PC-3 (cell line): ENCODE results near the gene HSD17B7. TPM values are rescaled to one million over a fixed set of nuclear protein-coding genes. Genes with fewer than 3 reads are reported as not detected.
A peak's percentile ranks its signal among the peaks of the same experiment; 100 is the strongest.

Experiments used
- ATAC-seq: fragments of 200-7000 bp; cut with Tn5 transposase; 2 replicates; pipeline ENCODE4 v1.9.1; 2020; ENCODE audit warnings: mild to moderate bottlenecking, moderate library complexity
- BruUV-seq: library from RNA; stranded (reverse); fragments of 400-500 nt; replicated peaks from 2 replicates; lab custom pipeline; 2021; lab: Mats Ljungman, UMichigan
- CTCF ChIA-PET: fragments of 300-600 bp; sonication (Branson Sonifier 250); formaldehyde crosslinking; loops from one replicate; lab custom pipeline; 2022; ENCODE audit warnings: antibody characterized with exemption; lab: Charles Lee
- POLR2A ChIA-PET: fragments of 300-600 bp; sonication (Branson Sonifier 250); formaldehyde crosslinking; loops from one replicate; lab custom pipeline; 2022; ENCODE audit warnings: antibody characterized with exemption; ENCODE audit not compliant: unreplicated experiment; lab: Charles Lee
- DNase-seq: peaks from one replicate; pipeline ENCODE4 v3.0.0-alpha.2; 2015
- H2AFZ ChIP-seq: fragments of 300-600 bp; sonication (generic); 2 replicates; pipeline ENCODE4 v1.6.0; 2016; ENCODE audit warnings: antibody characterized with exemption, low read length
- H3F3A ChIP-seq: fragments of 300-600 bp; sonication (generic); one replicate; pipeline ENCODE4 v1.6.0; 2017; ENCODE audit warnings: antibody characterized with exemption, low read length, control low read depth, mild to moderate bottlenecking; ENCODE audit not compliant: unreplicated experiment
- H3K27ac ChIP-seq: fragments of 300-600 bp; sonication (generic); 2 replicates; pipeline ENCODE4 v1.5.1; 2016; ENCODE audit warnings: mild to moderate bottlenecking, low read length
- H3K27me3 ChIP-seq: fragments of 300-600 bp; sonication (generic); 2 replicates; pipeline ENCODE4 v1.6.1; 2016; ENCODE audit warnings: low read length, mixed read lengths
- H3K36me3 ChIP-seq: fragments of 300-600 bp; sonication (generic); 2 replicates; pipeline ENCODE4 v1.6.1; 2016; ENCODE audit warnings: low read depth, mixed run types, low read length, mixed read lengths
- H3K4me1 ChIP-seq: fragments of 300-600 bp; sonication (generic); 2 replicates; pipeline ENCODE4 v1.5.1; 2016; ENCODE audit warnings: low read length; ENCODE audit not compliant: insufficient read depth
- H3K4me2 ChIP-seq: fragments of 300-600 bp; sonication (generic); 2 replicates; pipeline ENCODE4 v1.6.0; 2016; ENCODE audit warnings: low read length
- H3K4me3 ChIP-seq: fragments of 300-600 bp; sonication (generic); 2 replicates; pipeline ENCODE4 v1.5.1; 2016; ENCODE audit warnings: mild to moderate bottlenecking, low read length, mixed read lengths
- H3K79me2 ChIP-seq: fragments of 300-600 bp; sonication (generic); 2 replicates; pipeline ENCODE4 v1.6.1; 2017; ENCODE audit warnings: low read length, mixed read lengths
- H3K9ac ChIP-seq: fragments of 300-600 bp; sonication (generic); 2 replicates; pipeline ENCODE4 v1.6.0; 2016; ENCODE audit warnings: mild to moderate bottlenecking, low read length
- H3K9me2 ChIP-seq: fragments of 300-600 bp; sonication (generic); replicated peaks from 2 replicates; pipeline ENCODE4 v1.6.1; 2016; ENCODE audit warnings: mixed run types, low read length, mixed read lengths
- H3K9me3 ChIP-seq: fragments of 300-600 bp; sonication (generic); 2 replicates; pipeline ENCODE4 v1.6.1; 2016; ENCODE audit warnings: low read length, mixed read lengths
- H4K20me1 ChIP-seq: fragments of 300-600 bp; sonication (generic); 2 replicates; pipeline ENCODE4 v1.6.1; 2016; ENCODE audit warnings: low read length, mixed read lengths
- EZH2 ChIP-seq: fragments of 300-600 bp; sonication (generic); IDR thresholded peaks from one replicate; pipeline ENCODE4 v1.6.1; 2017; ENCODE audit warnings: antibody characterized with exemption, mild to moderate bottlenecking, low read length; ENCODE audit not compliant: unreplicated experiment
- EZH2phosphoT487 ChIP-seq: fragments of 300-600 bp; sonication (generic); IDR thresholded peaks from 2 replicates; pipeline ENCODE4 v1.6.1; 2018; ENCODE audit warnings: mild to moderate bottlenecking, antibody characterized with exemption, low read length, borderline replicate concordance
- intact Hi-C: fragments of 100-400 bp; cut with micrococcal nuclease; formaldehyde crosslinking; loops from 2 replicates; pipeline ENCODE4 v1.9.0; 2023
- total RNA-seq: library from RNA; depleted of rRNA; stranded (reverse); fragments of >200 nt; gene quantifications from 2 replicates; pipeline ENCODE4 v1.2.3, GENCODE V29; 2014
- TF ChIP-seq, protein P1 (sequence below): fragments of 300-600 bp; sonication (generic); conservative IDR thresholded peaks from 2 replicates; pipeline ENCODE4 v1.5.1; 2017; ENCODE audit warnings: antibody characterized with exemption, low read depth, mild to moderate bottlenecking, low read length

The HSD17B7 gene
- total RNA-seq, 1 experiment from 2014 or later = 28.4 TPM

- DNase-seq (peak; percentile 90), ATAC-seq (peak; percentile 48)
- no peaks in the 10 kb centered on the region for H3K27me3 ChIP-seq
- no peaks in the 10 kb centered on the region for H3F3A ChIP-seq
- no peak overlapping the region for H3K9ac ChIP-seq
- intact Hi-C loops = loop anchor here (1.0 kb wide), 4 partner anchors 30 to 473 kb away; partner anchors contain the start of genes NUF2 and RGS4
- no peaks in the 10 kb centered on the region for H3K9me2 ChIP-seq
- H3K79me2 ChIP-seq = no peaks in the 10 kb centered on the region
- no TSS peak for BruUV-seq
- H3K4me3 ChIP-seq = no peak overlapping the region
- H3K4me1 ChIP-seq = peaks cover 15% of the 10 kb centered on the region
- CTCF ChIA-PET = interaction anchor here (0.6 to 1.5 kb wide), 4 partner anchors 221 to 518 kb away, joined by 3 to 13 read pairs (median 4); partner anchors contain the start of gene RGS4
- POLR2A ChIA-PET = interaction anchor here (0.6 kb wide), 1 partner anchor 27 kb away, joined by 4 read pairs; no protein-coding TSS in a partner anchor
- no peaks in the 10 kb centered on the region for H3K9me3 ChIP-seq
- H3K36me3 ChIP-seq = no peaks in the 10 kb centered on the region
- H3K4me2 ChIP-seq = 0 out of 2 replicates have a peak overlapping the region, but pooled peaks have one; percentile 43
- H2AFZ ChIP-seq = no peak overlapping the region
- no peak for TF ChIP-seq EZH2phosphoT487
- TF ChIP-seq, protein P1, sequence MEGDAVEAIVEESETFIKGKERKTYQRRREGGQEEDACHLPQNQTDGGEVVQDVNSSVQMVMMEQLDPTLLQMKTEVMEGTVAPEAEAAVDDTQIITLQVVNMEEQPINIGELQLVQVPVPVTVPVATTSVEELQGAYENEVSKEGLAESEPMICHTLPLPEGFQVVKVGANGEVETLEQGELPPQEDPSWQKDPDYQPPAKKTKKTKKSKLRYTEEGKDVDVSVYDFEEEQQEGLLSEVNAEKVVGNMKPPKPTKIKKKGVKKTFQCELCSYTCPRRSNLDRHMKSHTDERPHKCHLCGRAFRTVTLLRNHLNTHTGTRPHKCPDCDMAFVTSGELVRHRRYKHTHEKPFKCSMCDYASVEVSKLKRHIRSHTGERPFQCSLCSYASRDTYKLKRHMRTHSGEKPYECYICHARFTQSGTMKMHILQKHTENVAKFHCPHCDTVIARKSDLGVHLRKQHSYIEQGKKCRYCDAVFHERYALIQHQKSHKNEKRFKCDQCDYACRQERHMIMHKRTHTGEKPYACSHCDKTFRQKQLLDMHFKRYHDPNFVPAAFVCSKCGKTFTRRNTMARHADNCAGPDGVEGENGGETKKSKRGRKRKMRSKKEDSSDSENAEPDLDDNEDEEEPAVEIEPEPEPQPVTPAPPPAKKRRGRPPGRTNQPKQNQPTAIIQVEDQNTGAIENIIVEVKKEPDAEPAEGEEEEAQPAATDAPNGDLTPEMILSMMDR = peak; percentile 99
- H3K27ac ChIP-seq = no peak overlapping the region
- H4K20me1 ChIP-seq = no peaks in the 10 kb centered on the region
Measured at GRCh38 chr1:162847839-162848453, 57.4 kb downstream of the HSD17B7 start.

GRCh38 chr1:162849711-162850110, 59.2 kb downstream of the HSD17B7 start:
- no peak overlapping the region for H3K27ac ChIP-seq
- H3K9me3 ChIP-seq = no peaks in the 10 kb centered on the region
- peaks cover 19% of the 10 kb centered on the region for H3K4me1 ChIP-seq
- no peak for DNase-seq
- H3K9ac ChIP-seq = no peak overlapping the region
- no peaks in the 10 kb centered on the region for H3F3A ChIP-seq
- intact Hi-C loops = no loop called here
- ChIA-PET CTCF (no interaction called here), POLR2A (no interaction called here)
- H2AFZ ChIP-seq = no peak overlapping the region
- no peaks in the 10 kb centered on the region for H3K9me2 ChIP-seq
- H3K27me3 ChIP-seq = no peaks in the 10 kb centered on the region
- ATAC-seq = no peak
- BruUV-seq = no TSS peak
- H4K20me1 ChIP-seq = no peaks in the 10 kb centered on the region
- H3K79me2 ChIP-seq = no peaks in the 10 kb centered on the region
- TF ChIP-seq, protein P1 = no peak
- TF ChIP-seq EZH2 (no peak), EZH2phosphoT487 (no peak)
- no peak overlapping the region for H3K4me2 ChIP-seq
- no peak overlapping the region for H3K4me3 ChIP-seq
- no peaks in the 10 kb centered on the region for H3K36me3 ChIP-seq

- ATAC-seq (no peak), DNase-seq (no peak)
- no peaks in the 10 kb centered on the region for H4K20me1 ChIP-seq
- POLR2A ChIA-PET = no interaction called here
- H3K4me2 ChIP-seq = no peak overlapping the region
- TF ChIP-seq EZH2phosphoT487 (no peak), EZH2 (no peak)
- TF ChIP-seq, protein P1 = no peak
- H3K9me2 ChIP-seq = no peaks in the 10 kb centered on the region
- H3K27ac ChIP-seq = no peak overlapping the region
- no peak overlapping the region for H2AFZ ChIP-seq
- no peaks in the 10 kb centered on the region for H3K36me3 ChIP-seq
- H3F3A ChIP-seq = peaks cover 3% of the 10 kb centered on the region
- CTCF ChIA-PET = no interaction called here
- H3K79me2 ChIP-seq = no peaks in the 10 kb centered on the region
- no peak overlapping the region for H3K9ac ChIP-seq
- H3K4me3 ChIP-seq = no peak overlapping the region
- BruUV-seq = no TSS peak
- intact Hi-C loops = no loop called here
- H3K9me3 ChIP-seq = no peaks in the 10 kb centered on the region
- H3K4me1 ChIP-seq = peaks cover 34% of the 10 kb centered on the region
- H3K27me3 ChIP-seq = no peaks in the 10 kb centered on the region
Measured at GRCh38 chr1:162851341-162851740, 60.8 kb downstream of the HSD17B7 start.
